NCI-H748 (cell line): ENCODE measurements around the gene TRIM27.
A peak's percentile ranks its signal among the peaks of the same experiment; 100 is the strongest.
"Not testable (repeated sequence)": the region's sequence is repeated elsewhere in the genome, so short reads cannot be mapped to it uniquely, and the experiment has no call there.

Experiments used
- DNase-seq: peaks from one replicate; lab custom pipeline; 2025; ENCODE audit not compliant: unreplicated experiment; lab: John Stamatoyannopoulos, UW

Gene TRIM27

GRCh38 chr6:28900577-28901256, 23.1 kb downstream of the TRIM27 start:
- no peak for DNase-seq

- no peak for DNase-seq
Measured at GRCh38 chr6:28898710-28898965, 25.1 kb downstream of the TRIM27 start.

GRCh38 chr6:28897369-28897745, 26.4 kb downstream of the TRIM27 start:
- DNase-seq = peak; percentile 27

GRCh38 chr6:28896505-28897368, 27.0 kb downstream of the TRIM27 start:
- peak; percentile 90 for DNase-seq

GRCh38 chr6:28895131-28895812, 28.5 kb downstream of the TRIM27 start:
- peak; percentile 99 for DNase-seq

- no peak for DNase-seq
Measured at GRCh38 chr6:28893172-28893799, 30.5 kb downstream of the TRIM27 start.

GRCh38 chr6:28892525-28892924, 31.3 kb downstream of the TRIM27 start:
- no peak for DNase-seq

GRCh38 chr6:28887796-28888496, 35.8 kb downstream of the TRIM27 start:
- DNase-seq = no peak

GRCh38 chr6:28886079-28886439, 37.7 kb downstream of the TRIM27 start:
- no peak for DNase-seq

- no peak for DNase-seq
Measured at GRCh38 chr6:28884423-28885131, 39.2 kb downstream of the TRIM27 start.

GRCh38 chr6:28880894-28881780, 42.6 kb downstream of the TRIM27 start:
- peak; percentile 83 for DNase-seq

GRCh38 chr6:28880519-28880893, 43.3 kb downstream of the TRIM27 start:
- no peak for DNase-seq

GRCh38 chr6:28876710-28877109, 47.1 kb downstream of the TRIM27 start:
- no peak for DNase-seq

- no peak for DNase-seq
Measured at GRCh38 chr6:28875191-28875747, 48.5 kb downstream of the TRIM27 start.

- not testable (repeated sequence) for DNase-seq
Measured at GRCh38 chr6:28872157-28872817, 51.5 kb downstream of the TRIM27 start.

- no peak for DNase-seq
Measured at GRCh38 chr6:28871335-28872156, 52.2 kb downstream of the TRIM27 start.

- no peak for DNase-seq
Measured at GRCh38 chr6:28868873-28869272, 54.9 kb downstream of the TRIM27 start.

GRCh38 chr6:28867086-28867409, 56.7 kb downstream of the TRIM27 start:
- DNase-seq = peak; percentile 76
